ENCODE results near the gene MTPN.

MTPN gene

GRCh38 chr7:135929722-135930141, 47.4 kb downstream of the MTPN start:
- peaks cover 34% of the 10 kb centered on the region for H3K4me1 Mint-ChIP-seq
- peaks cover 30% of the 10 kb centered on the region for H3K36me3 Mint-ChIP-seq (ENCODE audit: low read depth)
- H3K27me3 Mint-ChIP-seq (ENCODE audit: low read depth), result no peaks in the 10 kb centered on the region
- H3K4me3 Mint-ChIP-seq, result peak overlapping the region; percentile 29 to 62 (median 38)
- peak overlapping the region; percentile 92 to 95 (median 93) for H3K27ac Mint-ChIP-seq
- H3K9me3 Mint-ChIP-seq, result no peaks in the 10 kb centered on the region
- TF ChIP-seq CTCF (IDR thresholded peaks at IDR 0.05; ENCODE audit: unreplicated experiment in 3 of 3), result no peak

- Mint-ChIP-seq H3K9me3 (no peaks in the 10 kb centered on the region), H3K36me3 (ENCODE audit: low read depth) (peaks cover 28% of the 10 kb centered on the region), H3K4me1 (peaks cover 34% of the 10 kb centered on the region), H3K27me3 (ENCODE audit: low read depth) (no peaks in the 10 kb centered on the region), H3K4me3 (peak overlapping the region in 1 of 3 experiments; percentile 62), H3K27ac (peak overlapping the region; percentile 92 to 95 (median 93))
- no peak for TF ChIP-seq CTCF (IDR thresholded peaks at IDR 0.05; ENCODE audit: unreplicated experiment in 3 of 3)
Measured at GRCh38 chr7:135929249-135929648, 47.9 kb downstream of the MTPN start.

GRCh38 chr7:135928136-135928535, 49.0 kb downstream of the MTPN start:
- Mint-ChIP-seq H3K4me3 (no peak overlapping the region), H3K4me1 (peaks cover 34% of the 10 kb centered on the region), H3K27me3 (ENCODE audit: low read depth) (no peaks in the 10 kb centered on the region), H3K9me3 (no peaks in the 10 kb centered on the region), H3K36me3 (ENCODE audit: low read depth) (peaks cover 22% of the 10 kb centered on the region), H3K27ac (peak overlapping the region; percentile 75 to 95 (median 92))
- TF ChIP-seq CTCF (IDR thresholded peaks at IDR 0.05; ENCODE audit: unreplicated experiment in 3 of 3), result no peak

GRCh38 chr7:135925210-135925609, 51.9 kb downstream of the MTPN start:
- no peaks in the 10 kb centered on the region for H3K27me3 Mint-ChIP-seq (ENCODE audit: low read depth)
- H3K4me3 Mint-ChIP-seq, result no peak overlapping the region
- H3K36me3 Mint-ChIP-seq (ENCODE audit: low read depth), result peaks cover 25% of the 10 kb centered on the region
- no peak overlapping the region for H3K27ac Mint-ChIP-seq
- TF ChIP-seq CTCF (IDR thresholded peaks at IDR 0.05; ENCODE audit: unreplicated experiment in 3 of 3), result no peak
- peaks cover 3% of the 10 kb centered on the region for H3K9me3 Mint-ChIP-seq
- H3K4me1 Mint-ChIP-seq, result peaks cover 22% of the 10 kb centered on the region

- Mint-ChIP-seq H3K4me1 (peaks cover 13% of the 10 kb centered on the region), H3K36me3 (ENCODE audit: low read depth) (peaks cover 23% of the 10 kb centered on the region), H3K9me3 (peaks cover 3% of the 10 kb centered on the region), H3K4me3 (no peak overlapping the region), H3K27me3 (ENCODE audit: low read depth) (no peaks in the 10 kb centered on the region), H3K27ac (no peak overlapping the region)
- no peak for TF ChIP-seq CTCF (IDR thresholded peaks at IDR 0.05; ENCODE audit: unreplicated experiment in 3 of 3)
Measured at GRCh38 chr7:135924302-135924701, 52.9 kb downstream of the MTPN start.

- Mint-ChIP-seq H3K9me3 (peaks cover 3% of the 10 kb centered on the region), H3K4me3 (no peak overlapping the region), H3K4me1 (peaks cover 5% of the 10 kb centered on the region), H3K36me3 (ENCODE audit: low read depth) (peaks cover 17% of the 10 kb centered on the region), H3K27ac (no peak overlapping the region), H3K27me3 (ENCODE audit: low read depth) (no peaks in the 10 kb centered on the region)
- no peak for TF ChIP-seq CTCF (IDR thresholded peaks at IDR 0.05; ENCODE audit: unreplicated experiment in 3 of 3)
Measured at GRCh38 chr7:135922263-135922662, 54.9 kb downstream of the MTPN start.

Measured in nephron (organoid).